Esophagus squamous epithelium (tissue), 5 donors: ENCODE measurements around the gene TMEM89. TPM values are rescaled to one million over a fixed set of nuclear protein-coding genes. Genes with fewer than 3 reads are reported as not detected.

Experiments
- DNase-seq: peaks from one replicate; lab custom pipeline; 2025; lab: John Stamatoyannopoulos, UW
- H3K27ac ChIP-seq, 4 donors: fragments of 200-600 bp; sonication (generic); one replicate each; pipeline ENCODE4 v1.5.1; 2016 to 2019; ENCODE audit warnings: mild to moderate bottlenecking in 1 of 4
- H3K27me3 ChIP-seq, 4 donors: fragments of 200-600 bp; sonication (generic); 1 replicate in 3 of 4; 2 replicates in 1 of 4; pipeline versions ENCODE4 v1.5.1 to v1.6.0; 2017 to 2021; ENCODE audit warnings: antibody characterized with exemption in 1 of 4
- H3K36me3 ChIP-seq, 3 donors: fragments of 200-600 bp; sonication (generic); one replicate each; pipeline ENCODE4 v1.5.1; 2016 to 2019
- H3K4me1 ChIP-seq, 3 donors: fragments of 200-600 bp; sonication (generic); one replicate each; pipeline ENCODE4 v1.5.1; 2017 to 2019
- H3K4me3 ChIP-seq, 4 donors: fragments of 200-600 bp; sonication (generic); 1 replicate in 3 of 4; 2 replicates in 1 of 4; pipeline ENCODE4 v1.5.1; 2016 to 2019; ENCODE audit warnings: mild to moderate bottlenecking in 2 of 4, moderate library complexity in 1 of 4
- H3K9me3 ChIP-seq, 3 donors: fragments of 200-600 bp; sonication (generic); one replicate each; pipeline ENCODE4 v1.5.1; 2016 to 2019
- CTCF ChIP-seq, 6 experiments: fragments of 450-650 bp in 4 of 6; fragments of 200-600 bp in 2 of 6; sonication (generic) in 2 of 6; IDR thresholded peaks; one replicate each; pipeline ENCODE4 v1.5.1; 2016 to 2019; ENCODE audit warnings: antibody characterized with exemption in 6 of 6, mild to moderate bottlenecking in 4 of 6, moderate library complexity in 4 of 6
- POLR2A ChIP-seq, 4 donors: fragments of 450-650 bp; IDR thresholded peaks; one replicate each; pipeline ENCODE4 v1.6.1; 2017; ENCODE audit warnings: antibody characterized with exemption in 4 of 4, mild to moderate bottlenecking in 4 of 4, moderate library complexity in 3 of 4
- WGBS, 2 donors: methylation state at CpG; one replicate each; pipeline ENCODE4 v1.1.5; 2018; 5-methylcytosine and 5-hydroxymethylcytosine counted together
- intact Hi-C: fragments of 100-400 bp; cut with DNase I; formaldehyde crosslinking; loops from one replicate; pipeline ENCODE4 v1.15.0; 2022
- total RNA-seq, 4 donors: library from RNA; depleted of rRNA; stranded (reverse); fragments of >200 nt; gene quantifications; one replicate each; pipeline ENCODE4 v1.1.0, GENCODE V29; 2016
- donor health status: DM: yes; HTN: yes; CAD: no.

TMEM89 gene
- total RNA-seq, 4 donors from 2014 or later = not detected

GRCh38 chr3:48581621-48582481, 39.7 kb downstream of the TMEM89 start:
- Histone ChIP-seq H3K4me1 (peaks cover 0 to 5% (median 0%) of the 10 kb centered on the region in 3 donors), H3K9me3 (no peaks in the 10 kb centered on the region), H3K27ac (no peak overlapping the region), H3K36me3 (peaks cover 4 to 97% (median 7%) of the 10 kb centered on the region in 3 donors), H3K4me3 (no peak overlapping the region), H3K27me3 (no peaks in the 10 kb centered on the region)
- no peak for DNase-seq
- TF ChIP-seq CTCF (IDR thresholded peaks at IDR 0.05) (no peak), POLR2A (IDR thresholded peaks at IDR 0.05) (no peak)
- WGBS, 2 donors = 83 to 96% methylated on average over 2 to 5 of the region's 14 CpGs
- intact Hi-C loops = no loop called here

GRCh38 chr3:48576647-48577046, 44.9 kb downstream of the TMEM89 start:
- DNase-seq = no peak
- H3K4me3 ChIP-seq = no peak overlapping the region
- intact Hi-C loops = no loop called here
- no peaks in the 10 kb centered on the region for H3K9me3 ChIP-seq
- peaks cover 0 to 97% (median 0%) of the 10 kb centered on the region in 3 donors for H3K36me3 ChIP-seq
- peaks cover 0 to 5% (median 0%) of the 10 kb centered on the region in 3 donors for H3K4me1 ChIP-seq
- H3K27ac ChIP-seq = no peak overlapping the region
- H3K27me3 ChIP-seq = no peaks in the 10 kb centered on the region
- 77 to 90% methylated on average over 2 of the region's 4 CpGs for WGBS, 2 donors
- TF ChIP-seq CTCF (IDR thresholded peaks at IDR 0.05) = no peak
- TF ChIP-seq POLR2A (IDR thresholded peaks at IDR 0.05) = no peak

- 70% methylated on average over 2 of the region's 17 CpGs; no CpG with 5 or more reads in 1 of the 2 donors for WGBS, 2 donors
- no peak for DNase-seq
- Histone ChIP-seq H3K27me3 (no peaks in the 10 kb centered on the region), H3K4me1 (peaks cover 0 to 5% (median 0%) of the 10 kb centered on the region in 3 donors), H3K36me3 (peaks cover 0 to 97% (median 0%) of the 10 kb centered on the region in 3 donors), H3K27ac (no peak overlapping the region), H3K9me3 (no peaks in the 10 kb centered on the region), H3K4me3 (no peak overlapping the region)
- intact Hi-C loops = no loop called here
- TF ChIP-seq POLR2A (IDR thresholded peaks at IDR 0.05) (no peak), CTCF (IDR thresholded peaks at IDR 0.05) (no peak)
Observed at GRCh38 chr3:48575366-48575765, 46.2 kb downstream of the TMEM89 start.

GRCh38 chr3:48573973-48574585, 47.5 kb downstream of the TMEM89 start:
- Histone ChIP-seq H3K36me3 (peaks cover 0 to 95% (median 0%) of the 10 kb centered on the region in 3 donors), H3K9me3 (no peaks in the 10 kb centered on the region), H3K27ac (no peak overlapping the region), H3K4me1 (peaks cover 0 to 5% (median 0%) of the 10 kb centered on the region in 3 donors), H3K4me3 (no peak overlapping the region), H3K27me3 (no peaks in the 10 kb centered on the region)
- 88 to 95% methylated on average over 3 to 6 of the region's 10 CpGs for WGBS, 2 donors
- no peak for TF ChIP-seq POLR2A (IDR thresholded peaks at IDR 0.05)
- no peak for TF ChIP-seq CTCF (IDR thresholded peaks at IDR 0.05)
- intact Hi-C loops = no loop called here
- no peak for DNase-seq

GRCh38 chr3:48572517-48572916, 49.1 kb downstream of the TMEM89 start:
- H3K4me3 ChIP-seq = no peak overlapping the region
- H3K27me3 ChIP-seq = no peaks in the 10 kb centered on the region
- no peak overlapping the region for H3K27ac ChIP-seq
- DNase-seq = no peak
- peaks cover 0 to 95% (median 0%) of the 10 kb centered on the region in 3 donors for H3K36me3 ChIP-seq
- peaks cover 0 to under 1% (median 0%) of the 10 kb centered on the region in 3 donors for H3K4me1 ChIP-seq
- WGBS, 2 donors = 86 to 93% methylated on average over 2 to 4 of the region's 7 CpGs
- intact Hi-C loops = no loop called here
- no peaks in the 10 kb centered on the region for H3K9me3 ChIP-seq
- TF ChIP-seq CTCF (IDR thresholded peaks at IDR 0.05) (no peak), POLR2A (IDR thresholded peaks at IDR 0.05) (no peak)
